Naive B cell (primary cell): ENCODE results near the gene ASPSCR1. TPM values are rescaled to one million over a fixed set of nuclear protein-coding genes. Genes with fewer than 3 reads are reported as not detected.

Experiments used
- ATAC-seq, 2 donors: fragments of 150-1000 bp; cut with Tn5 transposase; 2 replicates each; pipeline ENCODE4 v1.10.0; 2021; ENCODE audit warnings: low read depth in 2 of 2, mild to moderate bottlenecking in 2 of 2, moderate library complexity in 2 of 2
- DNase-seq: peaks from one replicate; pipeline ENCODE4 v3.0.0; 2022
- H3K27ac Mint-ChIP-seq, 6 donors: one replicate each; pipeline ENCODE4 v1.8.0; 2020 to 2022; ENCODE audit warnings: mild to moderate bottlenecking in 6 of 6, mixed read lengths in 6 of 6, moderate library complexity in 5 of 6, inconsistent platforms in 2 of 6
- H3K27me3 Mint-ChIP-seq, 3 donors: one replicate each; pipeline ENCODE4 v1.8.0; 2021 to 2022; ENCODE audit warnings: mixed read lengths in 3 of 3, mild to moderate bottlenecking in 1 of 3
- H3K36me3 Mint-ChIP-seq, 2 donors: one replicate each; pipeline ENCODE4 v1.8.0; 2020 to 2022; ENCODE audit warnings: mixed read lengths in 2 of 2, inconsistent platforms in 1 of 2, mild to moderate bottlenecking in 1 of 2
- H3K4me1 Mint-ChIP-seq, 3 donors: one replicate each; pipeline ENCODE4 v1.8.0; 2020 to 2022; ENCODE audit warnings: mixed read lengths in 3 of 3, inconsistent platforms in 1 of 3, mild to moderate bottlenecking in 1 of 3, moderate library complexity in 1 of 3
- H3K4me3 Mint-ChIP-seq, 8 donors: one replicate each; pipeline ENCODE4 v1.8.0; 2020 to 2022; ENCODE audit warnings: mild to moderate bottlenecking in 8 of 8, mixed read lengths in 8 of 8, moderate library complexity in 8 of 8, inconsistent platforms in 2 of 8
- H3K9me3 Mint-ChIP-seq, 7 donors: one replicate each; pipeline ENCODE4 v1.8.0; 2020 to 2022; ENCODE audit warnings: mixed read lengths in 7 of 7, mild to moderate bottlenecking in 5 of 7, inconsistent platforms in 2 of 7, moderate library complexity in 1 of 7
- polyA plus RNA-seq, 6 donors: library from polyadenylated mRNA; unstranded; fragments of 300-500 nt; fragmentation: Illumina TruSeq; gene quantifications; one replicate each; pipeline ENCODE4 v1.2.3, GENCODE V29; 2021; ENCODE audit warnings: low read depth in 6 of 6

Gene ASPSCR1
- polyA plus RNA-seq, 6 donors from 2014 or later, result 20.2 to 31.0 (median 25.0) TPM

DNA sequence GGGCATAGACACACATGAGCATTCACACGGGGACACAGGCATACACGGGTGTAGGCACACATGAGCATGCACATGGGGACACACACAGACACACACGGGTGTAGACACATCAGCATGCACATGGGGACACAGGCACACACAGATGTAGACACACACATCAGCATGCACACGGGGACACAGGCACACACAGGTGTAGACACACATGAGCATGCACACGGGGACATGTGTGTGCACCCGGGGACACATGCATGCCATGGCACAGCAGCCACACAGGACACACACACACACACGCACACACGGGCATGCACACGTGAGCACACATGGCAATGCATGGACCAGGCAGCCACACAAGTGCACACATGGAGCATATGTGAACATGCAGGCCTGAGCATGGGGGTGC lies 65.2 kb downstream of the ASPSCR1 start:
- Mint-ChIP-seq H3K36me3 (no peaks in the 10 kb centered on the region), H3K27ac (no peak overlapping the region), H3K27me3 (no peaks in the 10 kb centered on the region), H3K4me3 (no peak overlapping the region), H3K9me3 (no peaks in the 10 kb centered on the region), H3K4me1 (peaks cover 12 to 16% (median 15%) of the 10 kb centered on the region in 3 donors)
- ATAC-seq (no peak), DNase-seq (no peak)

DNA sequence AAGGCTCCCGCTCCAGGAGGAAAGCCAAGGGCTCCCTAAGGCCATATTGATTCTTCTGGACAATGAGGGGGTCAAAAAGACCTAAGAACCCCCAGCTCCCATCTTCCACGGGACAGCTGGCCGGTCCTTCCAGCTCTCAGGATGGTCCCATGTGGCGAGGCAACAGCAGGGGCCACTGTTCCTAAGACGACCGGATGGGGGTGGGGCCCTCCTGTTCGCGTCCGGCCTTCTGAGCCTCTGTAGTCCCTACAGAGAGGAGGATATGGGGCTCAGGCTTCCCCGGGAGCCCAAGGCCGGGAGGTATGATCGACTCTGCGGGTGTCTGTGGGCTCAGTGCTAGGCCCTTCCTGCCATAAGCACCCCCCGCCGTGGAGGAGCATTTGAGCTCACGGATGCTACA lies 66.1 kb downstream of the ASPSCR1 start:
- Mint-ChIP-seq H3K36me3 (no peaks in the 10 kb centered on the region), H3K4me1 (peaks cover 7 to 12% (median 10%) of the 10 kb centered on the region in 3 donors), H3K27me3 (no peaks in the 10 kb centered on the region), H3K9me3 (no peaks in the 10 kb centered on the region), H3K4me3 (no peak overlapping the region), H3K27ac (no peak overlapping the region)
- ATAC-seq (no peak), DNase-seq (no peak)

DNA sequence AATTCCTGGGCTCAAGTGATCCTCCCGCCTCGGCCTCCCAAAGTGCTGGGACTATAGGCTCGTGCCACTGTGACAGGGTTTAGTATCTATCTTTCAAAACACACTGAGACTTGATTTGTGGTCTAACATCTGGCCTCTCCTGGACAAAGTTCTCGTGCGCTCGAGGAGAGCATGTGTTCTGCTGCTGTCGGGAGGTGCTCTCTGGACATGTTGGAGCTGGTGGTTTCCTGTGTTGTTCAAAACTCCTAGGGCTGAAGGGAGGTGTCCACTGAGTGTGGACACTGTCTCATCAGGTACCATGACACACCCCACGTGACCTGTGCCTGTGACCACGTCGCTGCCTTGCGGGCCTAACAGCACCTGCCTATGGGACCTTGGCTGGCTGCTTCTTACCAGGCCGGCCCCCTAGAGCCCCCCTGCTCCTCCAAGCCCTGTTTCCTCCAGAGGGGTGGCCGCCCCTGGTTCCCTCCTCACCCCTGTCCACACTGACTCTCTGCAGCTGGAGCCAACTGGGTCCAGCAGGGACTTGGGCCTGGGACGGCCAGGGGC lies 68.6 kb downstream of the ASPSCR1 start:
- Mint-ChIP-seq H3K27me3 (no peaks in the 10 kb centered on the region), H3K4me1 (peaks cover 5 to 10% (median 8%) of the 10 kb centered on the region in 3 donors), H3K36me3 (no peaks in the 10 kb centered on the region), H3K9me3 (no peaks in the 10 kb centered on the region), H3K27ac (no peak overlapping the region), H3K4me3 (peak overlapping the region in 2 of 8 donors; percentile 51 to 71)
- ATAC-seq (no peak), DNase-seq (no peak)

DNA sequence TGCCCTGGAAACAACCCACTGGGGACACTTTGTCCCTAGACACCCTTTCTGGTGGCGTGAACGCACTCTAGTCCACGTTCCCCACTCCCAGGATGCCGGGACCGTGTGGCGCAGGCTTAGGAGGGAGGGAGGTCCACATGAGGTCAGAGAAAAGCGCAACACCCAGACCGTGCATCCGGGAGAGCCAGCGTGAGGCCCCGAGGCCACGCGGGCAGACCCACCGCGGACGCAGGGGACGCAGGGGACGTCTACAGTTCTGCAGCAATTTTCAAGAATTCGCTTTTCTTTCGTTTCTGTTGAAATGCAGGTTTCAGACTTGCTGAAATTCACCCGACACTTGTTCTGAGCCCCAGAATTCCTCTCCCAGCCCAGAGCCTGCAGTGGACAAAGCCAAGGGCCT lies 69.5 kb downstream of the ASPSCR1 start:
- no peaks in the 10 kb centered on the region for H3K36me3 Mint-ChIP-seq
- H3K27ac Mint-ChIP-seq, result no peak overlapping the region
- ATAC-seq (no peak), DNase-seq (no peak)
- no peaks in the 10 kb centered on the region for H3K9me3 Mint-ChIP-seq
- no peaks in the 10 kb centered on the region for H3K27me3 Mint-ChIP-seq
- H3K4me3 Mint-ChIP-seq, result peak overlapping the region in 2 of 8 donors; percentile 29 to 71
- H3K4me1 Mint-ChIP-seq, result peaks cover 6 to 10% (median 8%) of the 10 kb centered on the region in 3 donors

DNA sequence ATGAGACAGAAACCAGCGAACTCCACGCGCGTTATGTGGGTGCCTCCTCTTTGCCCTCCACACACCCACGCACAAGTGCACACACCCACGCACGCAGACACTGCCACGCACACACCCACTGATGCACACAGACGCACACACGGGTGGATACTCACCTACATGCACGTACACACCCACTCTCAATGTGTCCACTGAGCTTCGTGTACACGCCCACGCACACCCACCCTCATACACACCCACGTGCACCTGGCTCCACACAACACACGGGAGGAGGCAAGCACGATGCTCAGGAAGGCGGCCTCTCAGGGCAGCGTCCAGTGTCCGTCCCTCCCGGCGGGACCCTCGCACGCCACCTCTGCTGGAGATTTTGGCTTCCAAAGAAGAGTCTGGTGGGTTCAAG lies 70.0 kb downstream of the ASPSCR1 start:
- no peaks in the 10 kb centered on the region for H3K9me3 Mint-ChIP-seq
- ATAC-seq, result no peak
- no peaks in the 10 kb centered on the region for H3K36me3 Mint-ChIP-seq

DNA sequence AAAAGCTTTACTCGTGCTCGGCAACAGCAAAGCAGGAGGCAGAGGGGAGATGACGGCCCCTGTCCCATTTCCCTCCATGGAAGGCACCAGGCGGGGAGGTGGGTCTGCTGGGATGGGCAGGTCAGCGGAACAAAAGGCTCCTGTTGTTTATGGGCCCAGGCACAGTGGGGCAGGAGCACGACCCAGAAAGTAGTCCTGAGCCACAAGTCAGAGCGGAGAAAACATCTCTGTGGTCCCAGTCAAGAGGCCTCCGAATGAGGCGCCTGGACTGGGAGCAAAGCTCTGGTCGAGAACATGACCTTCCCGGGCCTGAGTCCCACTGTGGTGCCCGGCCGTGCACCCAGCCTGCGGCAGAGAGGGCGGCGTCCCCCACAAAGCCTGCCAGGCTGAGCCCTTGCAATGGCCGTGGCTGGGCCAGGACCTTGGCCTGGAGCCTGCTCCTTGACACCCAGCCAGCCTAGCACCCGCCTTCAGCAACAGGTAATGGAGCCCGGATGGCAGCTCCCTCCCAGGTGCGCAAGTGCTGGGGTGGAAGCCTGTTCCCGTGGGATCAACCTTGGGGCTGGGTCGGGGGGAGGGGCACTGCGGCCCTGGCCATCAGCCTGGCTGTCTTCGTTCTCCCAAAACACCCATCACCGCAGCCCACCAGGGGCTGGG lies 70.6 kb downstream of the ASPSCR1 start:
- Mint-ChIP-seq H3K9me3 (no peaks in the 10 kb centered on the region), H3K4me3 (peak overlapping the region in 4 of 8 donors; percentile 42 to 70 (median 61)), H3K27me3 (no peaks in the 10 kb centered on the region), H3K4me1 (peaks cover 6 to 14% (median 8%) of the 10 kb centered on the region in 3 donors), H3K36me3 (no peaks in the 10 kb centered on the region), H3K27ac (no peak overlapping the region)
- ATAC-seq (no peak), DNase-seq (no peak)

More for the DNA sequence above, 70.0 kb downstream of the ASPSCR1 start:
- Mint-ChIP-seq H3K27ac (no peak overlapping the region), H3K4me1 (peaks cover 6 to 10% (median 8%) of the 10 kb centered on the region in 3 donors), H3K4me3 (peak overlapping the region in 4 of 8 donors; percentile 6 to 75 (median 40)), H3K27me3 (no peaks in the 10 kb centered on the region)
- no peak for DNase-seq

DNA sequence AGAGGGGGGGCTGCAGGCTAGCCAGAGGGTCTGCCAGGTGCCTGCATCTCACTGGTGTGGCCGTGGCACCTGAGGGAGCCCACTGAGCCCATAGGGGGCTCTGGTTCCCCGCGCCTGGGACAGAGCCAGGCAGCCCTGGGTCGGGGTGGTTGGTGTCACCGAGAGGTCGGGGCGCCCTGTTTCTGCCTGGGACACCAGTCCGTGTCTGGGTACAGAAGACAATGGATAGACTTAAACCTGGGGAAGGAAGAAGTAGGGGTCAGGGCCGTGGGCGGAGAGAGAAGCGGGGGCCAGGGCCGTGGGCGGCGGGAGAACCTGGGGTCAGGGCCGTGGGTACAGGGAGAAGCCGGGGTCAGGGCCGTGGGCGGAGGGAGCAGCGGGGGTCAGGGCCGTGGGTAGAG lies 71.1 kb downstream of the ASPSCR1 start:
- peaks cover 6 to 18% (median 8%) of the 10 kb centered on the region in 3 donors for H3K4me1 Mint-ChIP-seq
- H3K27ac Mint-ChIP-seq, result no peak overlapping the region
- DNase-seq (no peak), ATAC-seq (no peak)
- H3K4me3 Mint-ChIP-seq, result peak overlapping the region in 4 of 8 donors; percentile 28 to 74 (median 46)
- no peaks in the 10 kb centered on the region for H3K9me3 Mint-ChIP-seq
- no peaks in the 10 kb centered on the region for H3K27me3 Mint-ChIP-seq
- no peaks in the 10 kb centered on the region for H3K36me3 Mint-ChIP-seq

DNA sequence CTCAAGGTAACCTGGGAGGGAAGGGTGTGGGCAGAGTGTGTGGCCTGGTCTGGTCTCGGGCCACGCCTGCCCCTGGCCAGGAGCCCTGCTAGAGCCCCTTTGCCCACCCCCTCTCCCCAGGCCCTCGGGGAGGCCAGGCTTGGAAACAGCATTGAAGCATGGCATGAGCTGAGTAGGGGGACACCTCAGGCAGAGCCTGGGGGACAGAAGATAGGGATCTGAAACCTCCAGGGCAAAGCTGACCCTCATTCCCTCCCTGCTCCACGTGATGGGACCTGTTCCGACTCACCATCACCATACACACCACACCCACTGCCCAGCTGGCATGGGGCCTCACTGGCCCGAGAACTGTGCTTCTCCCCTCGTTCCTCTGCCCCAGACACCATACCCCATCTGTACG lies 71.7 kb downstream of the ASPSCR1 start:
- peaks cover 6 to 18% (median 8%) of the 10 kb centered on the region in 3 donors for H3K4me1 Mint-ChIP-seq
- H3K4me3 Mint-ChIP-seq, result peak overlapping the region in 2 of 8 donors; percentile 64
- DNase-seq (no peak), ATAC-seq (no peak)
- peak overlapping the region in 1 of 6 donors; percentile 56 for H3K27ac Mint-ChIP-seq
- no peaks in the 10 kb centered on the region for H3K9me3 Mint-ChIP-seq
- no peaks in the 10 kb centered on the region for H3K27me3 Mint-ChIP-seq
- H3K36me3 Mint-ChIP-seq, result no peaks in the 10 kb centered on the region

DNA sequence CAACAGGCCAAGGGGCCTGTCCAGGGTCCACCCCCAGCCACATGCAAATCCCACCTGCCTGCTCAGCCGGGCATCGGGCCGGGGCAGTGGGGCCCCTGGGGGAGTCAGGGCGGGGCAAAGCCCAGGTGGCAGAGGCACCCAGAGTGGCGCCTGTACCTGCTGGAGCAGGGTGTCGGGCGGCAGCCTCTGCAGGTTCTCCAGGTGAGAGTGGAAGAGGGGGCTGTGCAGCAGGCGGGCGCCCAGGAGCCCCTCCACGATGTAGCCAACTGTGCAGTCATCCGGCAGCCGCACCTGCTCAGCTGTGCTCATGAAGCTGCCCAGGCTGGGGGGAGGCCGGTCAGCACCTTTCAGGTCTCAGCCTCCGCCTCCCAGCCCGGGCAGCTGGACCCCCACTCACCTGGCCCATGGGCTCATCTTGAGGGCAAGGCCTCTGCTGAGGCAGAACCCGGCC lies 72.1 kb downstream of the ASPSCR1 start:
- Mint-ChIP-seq H3K9me3 (no peaks in the 10 kb centered on the region), H3K36me3 (no peaks in the 10 kb centered on the region), H3K4me1 (peaks cover 6 to 18% (median 8%) of the 10 kb centered on the region in 3 donors), H3K27ac (peak overlapping the region in 1 of 6 donors; percentile 56), H3K4me3 (peak overlapping the region in 1 of 8 donors; percentile 64), H3K27me3 (no peaks in the 10 kb centered on the region)
- no peak for ATAC-seq
- no peak for DNase-seq

DNA sequence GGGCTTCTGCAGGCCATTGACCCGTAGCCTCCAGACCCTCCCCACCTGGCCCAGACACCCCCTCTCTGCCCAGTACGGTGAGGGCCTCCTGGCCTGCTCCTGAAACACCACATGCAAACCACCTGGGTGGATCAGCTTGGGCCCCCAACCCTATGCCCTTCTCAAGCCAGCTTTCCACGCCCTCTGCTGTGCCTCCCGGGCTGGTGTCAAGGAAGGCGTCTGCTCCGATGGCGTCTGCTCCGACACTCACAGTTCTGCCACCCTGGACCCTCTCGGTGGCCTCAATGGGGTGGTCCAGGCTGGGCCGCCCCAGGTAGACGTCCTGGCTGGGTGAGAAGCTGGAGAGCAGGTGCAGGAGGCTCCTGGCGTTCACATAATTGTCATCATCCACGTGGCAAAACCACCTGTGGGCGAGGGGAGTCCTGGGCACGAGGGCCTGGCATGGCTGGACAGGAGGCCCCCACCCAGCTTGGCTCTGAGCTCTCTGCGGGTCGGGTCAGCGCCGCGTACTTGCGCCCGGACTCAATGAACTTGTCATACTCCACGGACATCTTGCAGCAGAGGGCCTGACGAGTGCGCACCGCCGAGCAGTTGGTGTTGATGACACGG lies 72.8 kb downstream of the ASPSCR1 start:
- Mint-ChIP-seq H3K4me3 (peak overlapping the region in 7 of 8 donors; percentile 47 to 91 (median 88)), H3K27ac (peak overlapping the region in 1 of 6 donors; percentile 79), H3K9me3 (no peaks in the 10 kb centered on the region), H3K36me3 (no peaks in the 10 kb centered on the region), H3K4me1 (peaks cover 8 to 18% (median 10%) of the 10 kb centered on the region in 3 donors), H3K27me3 (no peaks in the 10 kb centered on the region)
- ATAC-seq (no peak), DNase-seq (no peak)

DNA sequence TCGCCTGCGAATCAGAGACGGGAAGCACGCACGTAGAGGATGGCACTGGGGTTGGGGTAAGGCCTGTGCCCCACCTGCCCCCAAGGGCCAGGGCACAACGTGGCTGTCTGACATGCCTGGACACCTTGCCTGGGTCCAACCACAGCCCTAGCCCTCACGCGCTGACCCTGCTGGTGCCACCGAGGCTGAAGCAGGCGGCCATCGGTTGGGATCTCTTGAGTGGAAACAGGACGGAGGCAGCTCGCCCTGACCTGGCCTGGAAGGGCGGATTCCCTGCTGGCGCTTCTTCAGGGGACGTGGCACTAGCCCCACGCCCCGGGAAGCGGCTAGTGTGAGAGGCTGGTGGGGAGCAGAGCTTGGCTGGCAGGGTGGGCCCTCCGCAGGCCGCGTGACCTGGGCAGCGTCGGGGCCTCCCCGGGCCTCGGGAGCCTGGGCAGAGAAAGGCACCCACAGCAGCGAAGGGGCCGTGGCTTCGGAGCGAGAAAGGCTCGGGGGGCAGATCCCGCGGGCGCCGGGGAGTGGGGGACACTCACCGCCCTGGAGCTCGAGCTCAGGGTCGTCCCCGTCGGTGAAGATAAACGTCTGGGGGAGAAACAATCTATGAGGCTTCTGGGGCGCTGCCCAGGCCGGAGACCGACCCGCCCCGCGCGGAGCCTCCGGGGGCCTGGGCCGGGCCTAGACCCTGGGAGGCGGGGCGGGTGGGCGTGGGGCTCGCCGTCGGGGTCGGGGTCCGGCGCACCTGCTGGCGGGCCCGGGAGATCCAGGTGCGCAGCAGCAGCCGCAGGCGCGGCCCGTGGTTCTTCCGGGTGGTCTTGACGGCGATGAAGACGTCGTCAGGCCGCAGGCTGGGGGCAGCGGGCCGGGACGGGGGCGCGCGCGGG lies 73.6 kb downstream of the ASPSCR1 start:
- H3K27ac Mint-ChIP-seq, result peak overlapping the region in 3 of 6 donors; percentile 79 to 97 (median 81)
- H3K4me3 Mint-ChIP-seq, result peak overlapping the region; percentile 47 to 91 (median 86)
- no peaks in the 10 kb centered on the region for H3K27me3 Mint-ChIP-seq
- peaks cover 8 to 18% (median 10%) of the 10 kb centered on the region in 3 donors for H3K4me1 Mint-ChIP-seq
- DNase-seq (no peak), ATAC-seq (peak; percentile 20 to 26)
- H3K9me3 Mint-ChIP-seq, result no peaks in the 10 kb centered on the region
- no peaks in the 10 kb centered on the region for H3K36me3 Mint-ChIP-seq

DNA sequence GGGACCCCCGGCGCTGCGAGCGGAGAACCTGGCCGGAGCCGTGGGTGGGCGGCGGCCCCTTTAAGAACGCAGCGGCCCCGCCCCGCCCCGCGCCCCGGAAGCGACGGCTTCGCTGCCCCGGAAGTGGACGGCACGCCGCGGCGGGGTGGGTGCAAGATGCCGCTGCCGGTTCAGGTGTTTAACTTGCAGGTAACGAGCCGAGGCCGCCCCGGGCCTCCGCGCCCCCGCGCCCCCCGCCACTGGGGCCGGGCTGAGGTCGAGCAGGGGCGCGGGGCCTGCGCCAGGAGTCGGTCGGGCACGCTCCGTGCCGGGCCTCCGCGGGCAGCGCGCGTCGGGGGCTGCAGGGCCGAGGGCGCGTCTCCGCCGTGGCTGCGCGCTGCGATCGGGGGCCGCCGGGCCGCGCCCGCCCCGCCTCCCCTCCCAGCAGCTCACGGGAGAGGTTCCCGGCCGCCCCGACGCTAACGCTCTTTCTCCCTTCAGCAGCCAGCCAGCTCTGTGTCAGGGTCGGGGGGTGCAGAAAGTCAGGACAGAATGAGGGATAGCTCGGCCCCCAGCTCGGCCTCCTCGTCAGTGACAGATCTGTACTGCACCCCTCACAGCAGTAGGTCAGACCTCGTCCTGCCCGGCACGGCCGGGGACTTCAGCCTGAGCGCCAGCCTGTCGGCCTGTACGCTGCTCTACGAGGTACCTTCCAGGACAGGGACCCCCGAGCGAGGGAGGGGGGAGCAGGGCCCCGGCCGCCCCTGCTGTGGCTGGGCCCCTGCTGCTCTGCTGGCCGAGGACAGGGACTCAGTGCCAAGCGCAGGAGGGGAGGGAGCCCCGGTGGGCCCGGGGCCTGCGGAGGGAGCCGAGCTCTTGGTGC lies 74.6 kb downstream of the ASPSCR1 start, which contains the start of the genes GPS1 and RFNG:
GPS1 (plus strand) TSS at position 123 of the 862 bp plus-strand sequence; CDS start at position 157, 34 bp downstream.
RFNG (minus strand) TSS at position 36 of the 862 bp plus-strand sequence. CDS start 45 bp downstream, outside the sequence.
- Mint-ChIP-seq H3K4me3 (peak within 1 kb of the TSS; percentile 76 to 92 (median 86)), H3K27me3 (no peaks in the 10 kb centered on the region), H3K36me3 (no peaks in the 10 kb centered on the region), H3K27ac (peak within 1 kb of the TSS in 4 of 6 donors; percentile 47 to 97 (median 80)), H3K9me3 (no peaks in the 10 kb centered on the region), H3K4me1 (peaks cover 8 to 18% (median 10%) of the 10 kb centered on the region in 3 donors)
- peak; percentile 95 to 96 for ATAC-seq
- peak; percentile 74 for DNase-seq
